HAP-1 (cell line): ENCODE measurements around the gene PTX4.

Experiments used
- DNase-seq, 2 experiments: peaks; one replicate each; pipeline ENCODE4 v3.0.0-alpha.2; 2016 to 2020; ENCODE audit warnings: low spot score in 2 of 2
- H3K27me3 ChIP-seq: fragments of 250-450 bp; sonication (Bioruptor Pico); 2 replicates; pipeline ENCODE4 v1.5.1; 2020; ENCODE audit warnings: low read depth, mild to moderate bottlenecking, moderate library complexity
- H3K36me3 ChIP-seq: fragments of 250-450 bp; sonication (Bioruptor Pico); replicated peaks from 2 replicates; pipeline ENCODE4 v1.5.1; 2020; ENCODE audit warnings: mild to moderate bottlenecking
- H3K4me1 ChIP-seq: fragments of 250-450 bp; sonication (Bioruptor Pico); 2 replicates; pipeline ENCODE4 v1.5.1; 2020; ENCODE audit warnings: mild to moderate bottlenecking
- H3K4me3 ChIP-seq: fragments of 250-450 bp; sonication (Bioruptor Pico); 2 replicates; pipeline ENCODE4 v1.5.1; 2020; ENCODE audit warnings: mild to moderate bottlenecking, moderate library complexity
- H3K9me3 ChIP-seq: fragments of 250-450 bp; sonication (Bioruptor Pico); 2 replicates; pipeline ENCODE4 v1.5.1; 2020; ENCODE audit warnings: mild to moderate bottlenecking, moderate library complexity
- in situ Hi-C: fragments of 300-500 bp; cut with MboI; formaldehyde crosslinking; loops from 3 replicates; pipeline ENCODE4 v1.14.3; 2020; ENCODE audit warnings: low sequenced_read_pairs, inconsistent platforms, mixed read lengths

Gene PTX4

GRCh38 chr16:1510941-1511351, 22.2 kb upstream of the PTX4 start:
- no peak overlapping the region for H3K4me3 ChIP-seq
- H3K9me3 ChIP-seq, result peaks cover 6% of the 10 kb centered on the region
- DNase-seq, result no peak
- in situ Hi-C loops, result no loop called here
- no peaks in the 10 kb centered on the region for H3K4me1 ChIP-seq
- peaks cover 26% of the 10 kb centered on the region for H3K36me3 ChIP-seq
- H3K27me3 ChIP-seq, result no peaks in the 10 kb centered on the region

GRCh38 chr16:1510272-1510671, 21.5 kb upstream of the PTX4 start:
- H3K36me3 ChIP-seq, result peaks cover 29% of the 10 kb centered on the region
- DNase-seq, result no peak
- in situ Hi-C loops, result no loop called here
- no peaks in the 10 kb centered on the region for H3K4me1 ChIP-seq
- no peaks in the 10 kb centered on the region for H3K27me3 ChIP-seq
- H3K9me3 ChIP-seq, result peaks cover 6% of the 10 kb centered on the region
- H3K4me3 ChIP-seq, result no peak overlapping the region

GRCh38 chr16:1509307-1510221, 20.8 kb upstream of the PTX4 start:
- Histone ChIP-seq H3K27me3 (no peaks in the 10 kb centered on the region), H3K36me3 (peaks cover 33% of the 10 kb centered on the region), H3K4me1 (no peaks in the 10 kb centered on the region), H3K4me3 (no peak overlapping the region), H3K9me3 (0 out of 2 replicates have a peak, but pooled peaks cover 2% of the 10 kb centered on the region)
- no peak for DNase-seq
- in situ Hi-C loops, result no loop called here

DNA sequence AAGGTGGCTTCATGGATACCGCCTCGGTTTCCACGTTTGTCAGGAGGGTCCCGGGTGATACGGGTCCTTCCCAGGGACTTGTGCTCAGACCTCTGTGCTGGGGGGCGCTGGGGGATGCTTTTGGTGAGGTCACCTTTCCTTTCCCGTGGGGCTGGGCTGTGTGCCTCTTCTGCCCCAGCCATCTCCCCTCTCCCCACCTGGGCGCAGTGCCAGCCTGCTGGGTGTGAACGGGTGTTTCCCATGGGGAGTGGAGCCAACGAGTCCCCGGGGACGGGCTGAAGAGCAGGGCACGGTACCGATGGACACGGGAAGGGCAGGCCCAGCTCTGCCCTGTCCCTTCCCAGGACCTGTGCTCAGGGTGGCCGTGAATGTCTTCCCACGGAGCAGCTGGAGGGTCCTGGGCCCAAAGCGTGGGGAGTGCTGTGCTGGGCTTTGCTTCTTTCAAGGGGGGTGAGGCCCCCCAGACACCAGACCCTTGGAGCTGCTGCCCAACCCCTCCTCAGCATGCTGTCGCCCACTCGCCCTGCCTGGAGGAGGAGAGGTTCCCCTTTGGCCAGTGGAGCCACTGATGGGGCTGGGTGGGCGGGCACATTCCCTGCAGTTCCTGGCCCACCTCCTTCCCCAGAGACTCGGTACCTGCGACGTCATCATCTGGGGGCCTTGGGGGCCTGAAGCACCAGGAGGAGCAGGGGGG, 19.9 kb upstream of the PTX4 start:
- no peak overlapping the region for H3K4me3 ChIP-seq
- H3K9me3 ChIP-seq, result no peaks in the 10 kb centered on the region
- in situ Hi-C loops, result no loop called here
- no peaks in the 10 kb centered on the region for H3K27me3 ChIP-seq
- H3K4me1 ChIP-seq, result no peaks in the 10 kb centered on the region
- H3K36me3 ChIP-seq, result peaks cover 33% of the 10 kb centered on the region
- DNase-seq, result no peak

GRCh38 chr16:1506494-1507213, 17.9 kb upstream of the PTX4 start:
- no peak for DNase-seq
- peaks cover 49% of the 10 kb centered on the region for H3K36me3 ChIP-seq
- H3K27me3 ChIP-seq, result no peaks in the 10 kb centered on the region
- no peaks in the 10 kb centered on the region for H3K4me1 ChIP-seq
- no peaks in the 10 kb centered on the region for H3K9me3 ChIP-seq
- in situ Hi-C loops, result no loop called here
- H3K4me3 ChIP-seq, result no peak overlapping the region

DNA sequence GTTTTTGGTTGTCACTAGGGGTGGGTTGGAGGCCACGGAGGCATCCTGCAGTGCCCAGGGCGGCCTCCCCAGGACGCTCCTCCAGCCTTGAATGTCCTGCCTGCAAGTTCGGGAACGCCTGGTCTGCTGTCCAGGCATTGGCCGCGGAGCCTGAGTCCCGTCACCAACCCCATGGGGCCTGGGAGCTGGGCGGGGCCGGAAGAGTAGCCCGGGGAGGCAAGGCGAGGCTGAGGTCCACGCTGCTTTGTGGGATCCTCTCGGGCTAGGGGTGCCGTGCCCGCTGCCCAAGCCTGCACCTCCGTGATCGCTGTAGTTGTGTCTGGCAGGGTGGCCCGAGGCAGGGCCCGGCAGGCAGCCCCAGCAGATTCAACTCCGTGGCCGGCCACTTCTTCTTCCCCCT, 17.2 kb upstream of the PTX4 start:
- Histone ChIP-seq H3K27me3 (no peaks in the 10 kb centered on the region), H3K36me3 (peaks cover 57% of the 10 kb centered on the region)
- no peak for DNase-seq

DNA sequence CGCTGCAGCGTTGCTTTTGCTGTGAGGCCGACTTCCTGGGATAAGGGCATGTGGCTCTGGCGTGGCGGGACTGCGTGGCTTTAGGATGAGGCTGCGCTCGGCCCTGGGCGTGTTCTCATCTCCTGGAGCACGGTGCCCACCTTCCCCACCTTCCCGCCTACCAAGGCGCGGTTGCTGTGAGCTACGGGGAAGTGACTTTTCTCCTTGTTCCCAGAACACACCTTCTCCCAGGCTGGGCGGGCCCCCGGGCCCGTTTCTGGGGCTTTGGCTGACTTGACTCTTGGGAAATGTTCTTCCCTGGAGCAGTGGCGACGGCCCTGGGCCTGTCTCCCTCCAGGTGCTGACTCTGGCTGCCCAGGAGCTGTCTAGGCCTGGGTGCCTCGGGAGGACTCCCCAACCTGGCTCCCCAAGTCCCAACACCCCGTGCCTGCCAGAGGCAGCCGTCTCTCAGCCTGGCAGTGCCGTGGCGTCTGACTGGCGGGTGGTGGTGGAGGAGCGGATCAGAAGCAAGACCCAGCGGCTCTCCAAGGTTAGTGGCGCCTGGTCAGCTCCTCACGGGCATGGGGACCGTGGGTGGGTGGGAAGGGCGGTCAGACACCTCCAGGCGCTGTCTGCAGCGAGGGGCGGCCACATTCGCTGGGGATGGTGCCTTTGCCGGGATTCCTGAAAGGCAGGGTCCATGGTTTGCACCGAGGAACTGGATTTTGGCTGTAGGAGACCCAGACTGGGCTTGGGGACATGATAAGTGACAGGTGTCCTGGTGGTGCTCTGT, 16.5 kb upstream of the PTX4 start:
- Histone ChIP-seq H3K27me3 (no peaks in the 10 kb centered on the region), H3K4me1 (no peaks in the 10 kb centered on the region), H3K36me3 (peaks cover 58% of the 10 kb centered on the region), H3K4me3 (no peak overlapping the region), H3K9me3 (no peaks in the 10 kb centered on the region)
- DNase-seq, result no peak
- in situ Hi-C loops, result no loop called here

More for the DNA sequence above, 17.2 kb upstream of the PTX4 start:
- no peaks in the 10 kb centered on the region for H3K4me1 ChIP-seq
- no peaks in the 10 kb centered on the region for H3K9me3 ChIP-seq
- no peak overlapping the region for H3K4me3 ChIP-seq
- in situ Hi-C loops, result no loop called here

DNA sequence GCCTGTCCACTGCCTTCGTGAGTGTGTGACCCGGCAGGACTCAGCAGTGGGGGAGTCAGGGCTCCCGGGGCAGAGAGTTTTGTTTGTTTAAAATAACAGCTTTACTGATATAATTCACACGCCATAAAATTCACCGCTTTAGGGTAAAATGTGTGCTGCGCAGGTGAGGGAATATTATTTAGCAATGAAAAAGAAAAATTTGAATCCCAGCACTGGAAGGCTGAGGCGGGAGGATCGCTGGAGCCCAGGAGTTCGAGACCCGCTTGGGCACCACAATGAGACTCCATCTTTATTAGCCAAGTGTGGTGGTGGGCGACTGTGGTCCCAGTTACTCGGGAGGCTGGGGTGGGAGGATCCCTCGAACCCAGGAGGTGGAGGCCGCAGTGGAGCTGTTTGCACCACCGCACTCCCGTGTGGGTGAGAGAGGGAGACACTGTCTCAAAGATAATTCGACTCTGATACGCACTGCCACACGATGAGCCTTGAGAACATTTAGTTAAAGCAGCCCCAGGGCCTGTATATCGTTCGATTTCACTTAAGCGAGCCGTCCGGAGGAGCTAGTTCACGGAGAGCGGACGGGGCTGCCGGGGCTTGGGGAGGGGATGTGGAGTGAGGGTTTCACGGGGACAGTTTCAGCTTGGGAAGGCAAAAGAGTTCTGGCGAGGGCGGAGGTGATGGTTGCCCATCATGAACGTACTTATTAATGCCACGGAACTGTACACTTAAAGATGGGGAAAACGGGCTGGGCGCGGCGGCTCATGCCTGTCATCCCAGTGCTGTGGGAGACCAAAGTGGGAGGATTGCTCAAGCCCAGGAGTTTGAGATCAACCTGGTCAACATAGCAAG, 14.6 kb upstream of the PTX4 start:
- in situ Hi-C loops, result no loop called here
- Histone ChIP-seq H3K4me1 (no peaks in the 10 kb centered on the region), H3K27me3 (no peaks in the 10 kb centered on the region), H3K9me3 (no peaks in the 10 kb centered on the region), H3K4me3 (no peak overlapping the region), H3K36me3 (peaks cover 61% of the 10 kb centered on the region)
- DNase-seq, result no peak

DNA sequence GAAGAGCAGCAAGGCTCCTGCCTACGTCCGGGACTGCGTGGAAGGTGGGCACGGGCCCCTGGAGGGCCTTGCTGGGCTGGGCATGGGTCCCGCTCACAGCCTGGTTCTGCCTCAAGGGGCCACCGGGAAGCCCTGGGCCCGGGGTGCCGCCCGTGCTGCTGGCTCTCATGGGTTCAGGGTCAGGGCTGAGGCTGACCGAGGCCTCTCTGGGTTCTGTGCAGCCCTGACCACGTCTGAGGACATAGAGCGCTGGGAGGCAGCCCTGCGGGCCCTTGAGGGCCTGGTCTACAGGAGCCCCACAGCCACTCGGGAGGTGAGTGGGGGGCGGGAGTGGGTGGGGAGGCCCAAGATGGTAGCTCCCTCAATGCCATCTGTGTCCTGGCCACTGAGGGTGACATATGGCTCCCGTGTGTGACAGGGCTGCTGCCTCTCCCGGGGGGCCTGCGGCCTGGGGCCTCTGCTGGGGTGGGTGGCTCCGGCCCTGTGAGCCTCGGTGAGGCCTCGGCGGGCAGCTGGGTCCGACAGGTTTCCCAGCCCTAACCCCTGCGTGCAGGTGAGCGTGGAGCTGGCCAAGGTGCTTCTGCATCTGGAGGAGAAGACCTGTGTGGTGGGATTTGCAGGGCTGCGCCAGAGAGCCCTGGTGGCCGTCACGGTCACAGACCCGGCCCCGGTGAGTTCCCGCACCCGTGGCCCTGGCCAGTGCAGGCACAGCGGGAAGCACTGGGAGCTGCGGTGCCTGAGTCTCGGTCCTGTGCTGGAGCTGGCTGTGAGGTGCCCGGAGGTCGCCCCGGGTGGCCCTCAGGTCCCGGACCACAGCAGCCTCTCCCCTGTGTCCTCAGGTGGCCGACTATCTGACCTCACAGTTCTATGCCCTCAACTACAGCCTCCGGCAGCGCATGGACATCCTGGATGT, 13.6 kb upstream of the PTX4 start:
- Histone ChIP-seq H3K27me3 (no peaks in the 10 kb centered on the region), H3K4me1 (no peaks in the 10 kb centered on the region), H3K36me3 (peaks cover 61% of the 10 kb centered on the region), H3K9me3 (no peaks in the 10 kb centered on the region), H3K4me3 (no peak overlapping the region)
- in situ Hi-C loops, result no loop called here
- no peak for DNase-seq

GRCh38 chr16:1501630-1502029, 12.9 kb upstream of the PTX4 start:
- in situ Hi-C loops, result no loop called here
- Histone ChIP-seq H3K4me3 (no peak overlapping the region), H3K9me3 (no peaks in the 10 kb centered on the region), H3K27me3 (no peaks in the 10 kb centered on the region), H3K36me3 (peaks cover 63% of the 10 kb centered on the region), H3K4me1 (no peaks in the 10 kb centered on the region)
- DNase-seq, result no peak

- H3K4me1 ChIP-seq, result no peaks in the 10 kb centered on the region
- H3K4me3 ChIP-seq, result no peak overlapping the region
- H3K9me3 ChIP-seq, result no peaks in the 10 kb centered on the region
- peaks cover 67% of the 10 kb centered on the region for H3K36me3 ChIP-seq
- in situ Hi-C loops, result no loop called here
- no peak for DNase-seq
- H3K27me3 ChIP-seq, result no peaks in the 10 kb centered on the region
These were observed 11.9 kb upstream of the PTX4 start for GRCh38 chr16:1500465-1501150.
